ENCODE data around the gene AFF2.

- TF ChIP-seq REST (IDR thresholded peaks at IDR 0.05; ENCODE audit: low read depth, low read length) (no peak), RCOR1 (IDR thresholded peaks at IDR 0.05; ENCODE audit: low read length) (no peak), CTCF (IDR thresholded peaks at IDR 0.05) (no peak), EP300 (IDR thresholded peaks at IDR 0.05; ENCODE audit: borderline replicate concordance in 1 of 2, low read depth in 1 of 2, low read length in 1 of 2) (no peak), CHD2 (IDR thresholded peaks at IDR 0.05; ENCODE audit: low read length, partially characterized antibody) (no peak), TAF1 (IDR thresholded peaks at IDR 0.05; ENCODE audit: borderline replicate concordance, low read depth, low read length) (no peak), YY1 (IDR thresholded peaks at IDR 0.05; ENCODE audit: low read depth) (no peak), IRF3 (IDR thresholded peaks at IDR 0.05; ENCODE audit: low read depth, low read length) (no peak), FOSL2 (IDR thresholded peaks at IDR 0.05; ENCODE audit: borderline replicate concordance, low read depth) (no peak), FOXJ3 (CRISPR knock-in tag; IDR thresholded peaks at IDR 0.05) (no peak), POLR2AphosphoS5 (IDR thresholded peaks at IDR 0.05; ENCODE audit: low read depth, low read length) (no peak), JUND (IDR thresholded peaks at IDR 0.05) (no peak), SMC3 (IDR thresholded peaks at IDR 0.05; ENCODE audit: low read depth, low read length) (no peak), TCF12 (IDR thresholded peaks at IDR 0.05) (no peak)
These were observed 33.9 kb downstream of the AFF2 start for GRCh38 chrX:148534291-148534690.

Data from SK-N-SH (cell line).